ENCODE data around the gene ADARB1. TPM values are rescaled to one million over a fixed set of nuclear protein-coding genes. Genes with fewer than 3 reads are reported as not detected.

Gene ADARB1
- total RNA-seq, 2 experiments from 2014 or later: 32.8 to 37.7 TPM

GRCh38 chr21:45179568-45180245 is 105.3 kb downstream of the ADARB1 start:
- intact Hi-C loops (cut with DNase I, micrococcal nuclease): no loop called here
- POLR2A ChIA-PET: no interaction called here
- Mint-ChIP-seq H3K9me3 (ENCODE audit: low read depth) (no peaks in the 10 kb centered on the region), H3K36me3 (ENCODE audit: low read depth) (peaks cover 33% of the 10 kb centered on the region), H3K27me3 (no peaks in the 10 kb centered on the region), H3K4me3 (no peak overlapping the region), H3K27ac (no peak overlapping the region), H3K4me1 (no peaks in the 10 kb centered on the region)
- ATAC-seq: no peak
- CTCF ChIA-PET: interaction anchor here (1.2 kb wide), 1 partner anchor 39 kb away, joined by 6 read pairs; no protein-coding TSS in a partner anchor
- DNase-seq: no peak

GRCh38 chr21:45180246-45180599 is 105.8 kb downstream of the ADARB1 start:
- POLR2A ChIA-PET: no interaction called here

GRCh38 chr21:45182958-45183357 is 108.6 kb downstream of the ADARB1 start:
- peaks cover 15% of the 10 kb centered on the region for H3K9me3 Mint-ChIP-seq (ENCODE audit: low read depth)
- ChIA-PET CTCF (interaction anchor here (0.7 to 0.8 kb wide), 2 partner anchors 23 to 52 kb away, joined by 3 to 5 read pairs; no protein-coding TSS in a partner anchor), POLR2A (no interaction called here)
- DNase-seq (no peak), ATAC-seq (no peak)
- H3K36me3 Mint-ChIP-seq (ENCODE audit: low read depth): peaks cover 57% of the 10 kb centered on the region
- no peaks in the 10 kb centered on the region for H3K4me1 Mint-ChIP-seq
- no peaks in the 10 kb centered on the region for H3K27me3 Mint-ChIP-seq
- H3K27ac Mint-ChIP-seq: no peak overlapping the region
- no peak overlapping the region for H3K4me3 Mint-ChIP-seq
- intact Hi-C loops (cut with DNase I, micrococcal nuclease): no loop called here

More at GRCh38 chr21:45180246-45180599, 105.8 kb downstream of the ADARB1 start:
- H3K27ac Mint-ChIP-seq: no peak overlapping the region
- H3K4me3 Mint-ChIP-seq: no peak overlapping the region
- intact Hi-C loops (cut with DNase I, micrococcal nuclease): no loop called here
- H3K4me1 Mint-ChIP-seq: no peaks in the 10 kb centered on the region
- no peak for DNase-seq
- H3K36me3 Mint-ChIP-seq (ENCODE audit: low read depth): peaks cover 38% of the 10 kb centered on the region
- H3K27me3 Mint-ChIP-seq: no peaks in the 10 kb centered on the region
- no peak for ATAC-seq
- CTCF ChIA-PET: interaction anchor here (1.2 kb wide), 1 partner anchor 40 kb away, joined by 6 read pairs; no protein-coding TSS in a partner anchor
- H3K9me3 Mint-ChIP-seq (ENCODE audit: low read depth): no peaks in the 10 kb centered on the region

- POLR2A ChIA-PET: no interaction called here
- Mint-ChIP-seq H3K27ac (no peak overlapping the region), H3K4me3 (no peak overlapping the region), H3K27me3 (no peaks in the 10 kb centered on the region), H3K4me1 (no peaks in the 10 kb centered on the region), H3K9me3 (ENCODE audit: low read depth) (peaks cover 15% of the 10 kb centered on the region), H3K36me3 (ENCODE audit: low read depth) (peaks cover 65% of the 10 kb centered on the region)
- intact Hi-C loops (cut with DNase I, micrococcal nuclease): no loop called here
- no peak for ATAC-seq
- CTCF ChIA-PET: no interaction called here
- DNase-seq: no peak
Measured at GRCh38 chr21:45183852-45184251, 109.5 kb downstream of the ADARB1 start.

- ChIA-PET POLR2A (no interaction called here), CTCF (no interaction called here)
- DNase-seq: no peak
- peaks cover 18% of the 10 kb centered on the region for H3K9me3 Mint-ChIP-seq (ENCODE audit: low read depth)
- peaks cover 74% of the 10 kb centered on the region for H3K36me3 Mint-ChIP-seq (ENCODE audit: low read depth)
- ATAC-seq: no peak
- no peaks in the 10 kb centered on the region for H3K4me1 Mint-ChIP-seq
- H3K27ac Mint-ChIP-seq: no peak overlapping the region
- no peaks in the 10 kb centered on the region for H3K27me3 Mint-ChIP-seq
- intact Hi-C loops (cut with DNase I, micrococcal nuclease): no loop called here
- H3K4me3 Mint-ChIP-seq: no peak overlapping the region
Measured at GRCh38 chr21:45184869-45185268, 110.5 kb downstream of the ADARB1 start.

GRCh38 chr21:45186709-45187108 is 112.3 kb downstream of the ADARB1 start:
- no peak for ATAC-seq
- intact Hi-C loops (cut with DNase I, micrococcal nuclease): no loop called here
- ChIA-PET POLR2A (no interaction called here), CTCF (interaction anchor here (0.7 kb wide), 1 partner anchor 48 kb away, joined by 4 read pairs; no protein-coding TSS in a partner anchor)
- H3K36me3 Mint-ChIP-seq (ENCODE audit: low read depth): peaks cover 76% of the 10 kb centered on the region
- DNase-seq: no peak
- H3K4me3 Mint-ChIP-seq: no peak overlapping the region
- H3K27ac Mint-ChIP-seq: no peak overlapping the region
- H3K4me1 Mint-ChIP-seq: no peaks in the 10 kb centered on the region
- no peaks in the 10 kb centered on the region for H3K27me3 Mint-ChIP-seq
- peaks cover 22% of the 10 kb centered on the region for H3K9me3 Mint-ChIP-seq (ENCODE audit: low read depth)

GRCh38 chr21:45187646-45188045 is 113.3 kb downstream of the ADARB1 start:
- H3K36me3 Mint-ChIP-seq (ENCODE audit: low read depth): peaks cover 70% of the 10 kb centered on the region
- peaks cover 22% of the 10 kb centered on the region for H3K9me3 Mint-ChIP-seq (ENCODE audit: low read depth)
- H3K4me1 Mint-ChIP-seq: no peaks in the 10 kb centered on the region
- intact Hi-C loops (cut with DNase I, micrococcal nuclease): no loop called here
- ChIA-PET CTCF (no interaction called here), POLR2A (no interaction called here)
- H3K27ac Mint-ChIP-seq: no peak overlapping the region
- no peaks in the 10 kb centered on the region for H3K27me3 Mint-ChIP-seq
- ATAC-seq: no peak
- H3K4me3 Mint-ChIP-seq: no peak overlapping the region
- DNase-seq: no peak

- intact Hi-C loops (cut with DNase I, micrococcal nuclease): no loop called here
- H3K9me3 Mint-ChIP-seq (ENCODE audit: low read depth): peaks cover 22% of the 10 kb centered on the region
- POLR2A ChIA-PET: no interaction called here
- no peaks in the 10 kb centered on the region for H3K27me3 Mint-ChIP-seq
- CTCF ChIA-PET: interaction anchor here (0.6 to 1.0 kb wide), 3 partner anchors 14 to 240 kb away, joined by 3 to 5 read pairs (median 3); no protein-coding TSS in a partner anchor
- no peaks in the 10 kb centered on the region for H3K4me1 Mint-ChIP-seq
- peaks cover 60% of the 10 kb centered on the region for H3K36me3 Mint-ChIP-seq (ENCODE audit: low read depth)
- no peak for DNase-seq
- no peak overlapping the region for H3K4me3 Mint-ChIP-seq
- no peak overlapping the region for H3K27ac Mint-ChIP-seq
- no peak for ATAC-seq
Measured at GRCh38 chr21:45190013-45190412, 115.6 kb downstream of the ADARB1 start.

GRCh38 chr21:45192332-45192731 is 118.0 kb downstream of the ADARB1 start:
- H3K9me3 Mint-ChIP-seq (ENCODE audit: low read depth): peaks cover 11% of the 10 kb centered on the region
- CTCF ChIA-PET: interaction anchor here (1.4 kb wide), 1 partner anchor 54 kb away, joined by 3 read pairs; no protein-coding TSS in a partner anchor

GRCh38 chr21:45196620-45197019 is 122.2 kb downstream of the ADARB1 start:
- Mint-ChIP-seq H3K27ac (no peak overlapping the region), H3K9me3 (ENCODE audit: low read depth) (no peaks in the 10 kb centered on the region), H3K36me3 (ENCODE audit: low read depth) (peaks cover 13% of the 10 kb centered on the region), H3K4me1 (peaks cover 4% of the 10 kb centered on the region), H3K4me3 (no peak overlapping the region), H3K27me3 (no peaks in the 10 kb centered on the region)
- no peak for ATAC-seq
- no peak for DNase-seq
- intact Hi-C loops (cut with DNase I, micrococcal nuclease): no loop called here
- POLR2A ChIA-PET: no interaction called here
- CTCF ChIA-PET: no interaction called here

More at GRCh38 chr21:45192332-45192731, 118.0 kb downstream of the ADARB1 start:
- ATAC-seq (no peak), DNase-seq (no peak)
- Mint-ChIP-seq H3K36me3 (ENCODE audit: low read depth) (peaks cover 47% of the 10 kb centered on the region), H3K4me3 (no peak overlapping the region), H3K27ac (no peak overlapping the region), H3K27me3 (no peaks in the 10 kb centered on the region), H3K4me1 (no peaks in the 10 kb centered on the region)
- intact Hi-C loops (cut with DNase I, micrococcal nuclease): no loop called here
- POLR2A ChIA-PET: no interaction called here

- ChIA-PET POLR2A (no interaction called here), CTCF (interaction anchor here (0.9 to 1.0 kb wide), 2 partner anchors 46 to 71 kb away, joined by 3 read pairs; no protein-coding TSS in a partner anchor)
- Mint-ChIP-seq H3K36me3 (ENCODE audit: low read depth) (peaks cover 18% of the 10 kb centered on the region), H3K27me3 (no peaks in the 10 kb centered on the region), H3K4me1 (peaks cover 4% of the 10 kb centered on the region), H3K4me3 (no peak overlapping the region), H3K9me3 (ENCODE audit: low read depth) (no peaks in the 10 kb centered on the region), H3K27ac (no peak overlapping the region)
- no peak for DNase-seq
- intact Hi-C loops (cut with DNase I, micrococcal nuclease): no loop called here
- ATAC-seq: no peak
Measured at GRCh38 chr21:45199201-45199600, 124.8 kb downstream of the ADARB1 start.

GRCh38 chr21:45200031-45200430 is 125.7 kb downstream of the ADARB1 start:
- POLR2A ChIA-PET: no interaction called here
- Mint-ChIP-seq H3K4me1 (peaks cover 4% of the 10 kb centered on the region), H3K9me3 (ENCODE audit: low read depth) (no peaks in the 10 kb centered on the region), H3K27ac (no peak overlapping the region), H3K36me3 (ENCODE audit: low read depth) (peaks cover 18% of the 10 kb centered on the region), H3K27me3 (no peaks in the 10 kb centered on the region), H3K4me3 (no peak overlapping the region)
- intact Hi-C loops (cut with DNase I, micrococcal nuclease): no loop called here
- CTCF ChIA-PET: no interaction called here
- ATAC-seq (no peak), DNase-seq (no peak)
